HEK293 (cell line): ENCODE measurements around the gene THPO.

Experiments used
- CTCF ChIA-PET: fragments of 350-600 bp; formaldehyde crosslinking; extraction: SDS; loops from one replicate; lab custom pipeline; 2021; ENCODE audit warnings: antibody characterized with exemption; lab: Yijun Ruan, JAX
- POLR2A ChIA-PET: fragments of 300-600 bp; formaldehyde crosslinking; extraction: SDS; loops from one replicate; lab custom pipeline; 2020; ENCODE audit warnings: antibody characterized with exemption, inconsistent platforms; lab: Yijun Ruan, JAX
- H3K27ac ChIP-seq: fragments of 200-500 bp; sonication (Bioruptor generic); 2 replicates; pipeline ENCODE4 v1.5.1; 2014; ENCODE audit warnings: low read depth, low read length, control low read depth, inconsistent platforms; ENCODE audit errors: extremely low read depth
- H3K36me3 ChIP-seq, 2 experiments: fragments of 200-500 bp in 1 of 2; sonication (Bioruptor generic) in 1 of 2; 1 replicate in 1 of 2; 2 replicates in 1 of 2; pipeline ENCODE4 v1.5.1; 2014 to 2017; ENCODE audit warnings: inconsistent platforms in 2 of 2, low read length in 2 of 2; ENCODE audit not compliant: control insufficient read depth in 2 of 2, insufficient read depth in 1 of 2
- H3K4me1 ChIP-seq: fragments of 200-500 bp; sonication (Bioruptor generic); 2 replicates; pipeline ENCODE4 v1.5.1; 2014; ENCODE audit warnings: mild to moderate bottlenecking, low read length, inconsistent platforms; ENCODE audit not compliant: control insufficient read depth, insufficient read depth
- H3K4me3 ChIP-seq: 2 replicates; pipeline ENCODE4 v1.5.1; 2011; ENCODE audit warnings: low read depth, mild to moderate bottlenecking, control low read depth, low read length, moderate library complexity
- H3K9me3 ChIP-seq: fragments of 200-500 bp; sonication (Bioruptor generic); 2 replicates; pipeline ENCODE4 v1.5.1; 2014; ENCODE audit warnings: low read depth, low read length, inconsistent platforms; ENCODE audit not compliant: control insufficient read depth, insufficient read depth
- EGR2 ChIP-seq: fragments of 450-650 bp; formaldehyde crosslinking; IDR thresholded peaks from 2 replicates; pipeline ENCODE4 v1.5.1; 2016; ENCODE audit warnings: low read depth, missing biosample characterization, missing genetic modification characterization
- REPIN1 ChIP-seq: fragments of 450-650 bp; formaldehyde crosslinking; IDR thresholded peaks from 2 replicates; pipeline ENCODE4 v1.5.1; 2017; ENCODE audit warnings: missing biosample characterization, missing genetic modification characterization, low read depth
- SP3 ChIP-seq: fragments of 450-650 bp; formaldehyde crosslinking; IDR thresholded peaks from 2 replicates; pipeline ENCODE4 v1.5.1; 2016; ENCODE audit warnings: missing biosample characterization, missing genetic modification characterization
- SP7 ChIP-seq: fragments of 450-650 bp; formaldehyde crosslinking; IDR thresholded peaks from 2 replicates; pipeline ENCODE4 v1.5.1; 2016; ENCODE audit warnings: missing biosample characterization, missing genetic modification characterization
- TCF7L2 ChIP-seq: IDR thresholded peaks from 2 replicates; pipeline ENCODE4 v1.6.1; 2011; ENCODE audit warnings: low read depth, mild to moderate bottlenecking, inconsistent platforms, low read length, moderate library complexity, borderline replicate concordance
- ZBTB48 ChIP-seq: fragments of 450-650 bp; formaldehyde crosslinking; IDR thresholded peaks from 2 replicates; pipeline ENCODE4 v1.5.1; 2016; ENCODE audit warnings: missing biosample characterization, missing genetic modification characterization
- ZFHX2 ChIP-seq: fragments of 450-650 bp; formaldehyde crosslinking; conservative IDR thresholded peaks from 2 replicates; pipeline ENCODE4 v1.5.1; 2016; ENCODE audit warnings: missing biosample characterization, missing genetic modification characterization
- ZNF132 ChIP-seq: fragments of 450-650 bp; formaldehyde crosslinking; IDR thresholded peaks from 2 replicates; pipeline ENCODE4 v1.5.1; 2017; ENCODE audit warnings: missing biosample characterization, missing genetic modification characterization, borderline replicate concordance
- ZNF16 ChIP-seq: fragments of 450-650 bp; formaldehyde crosslinking; IDR thresholded peaks from 2 replicates; pipeline ENCODE4 v1.5.1; 2016; ENCODE audit warnings: low read depth, missing biosample characterization, missing genetic modification characterization
- ZNF202 ChIP-seq: fragments of 450-650 bp; formaldehyde crosslinking; IDR thresholded peaks from 2 replicates; pipeline ENCODE4 v1.5.1; 2016; ENCODE audit warnings: missing biosample characterization, missing genetic modification characterization, borderline replicate concordance
- ZNF211 ChIP-seq: fragments of 450-650 bp; formaldehyde crosslinking; IDR thresholded peaks from 2 replicates; pipeline ENCODE4 v1.5.1; 2016; ENCODE audit warnings: low read depth, missing biosample characterization, missing genetic modification characterization
- ZNF214 ChIP-seq: fragments of 450-650 bp; formaldehyde crosslinking; IDR thresholded peaks from 2 replicates; pipeline ENCODE4 v1.5.1; 2017; ENCODE audit warnings: missing biosample characterization, mild to moderate bottlenecking, missing genetic modification characterization, borderline replicate concordance
- ZNF248 ChIP-seq: fragments of 450-650 bp; formaldehyde crosslinking; IDR thresholded peaks from 2 replicates; pipeline ENCODE4 v1.5.1; 2017; ENCODE audit warnings: missing biosample characterization, missing genetic modification characterization
- ZNF274 ChIP-seq, 2 experiments: fragments of 200-500 bp in 1 of 2; fragments of 450-650 bp in 1 of 2; sonication (Bioruptor generic) in 1 of 2; formaldehyde crosslinking in 1 of 2; IDR thresholded peaks; 2 replicates each; pipeline versions ENCODE4 v1.5.1 to v1.6.1; 2014 to 2016; ENCODE audit warnings: borderline replicate concordance in 1 of 2, inconsistent platforms in 1 of 2, low read length in 1 of 2, missing biosample characterization in 1 of 2, missing genetic modification characterization in 1 of 2
- ZNF366 ChIP-seq: fragments of 450-650 bp; formaldehyde crosslinking; conservative IDR thresholded peaks from 2 replicates; pipeline ENCODE4 v1.5.1; 2016; ENCODE audit warnings: missing biosample characterization, missing genetic modification characterization
- ZNF473 ChIP-seq: fragments of 450-650 bp; formaldehyde crosslinking; IDR thresholded peaks from 2 replicates; pipeline ENCODE4 v1.5.1; 2017; ENCODE audit warnings: missing biosample characterization, missing genetic modification characterization
- ZNF48 ChIP-seq: fragments of 450-650 bp; formaldehyde crosslinking; IDR thresholded peaks from 2 replicates; pipeline ENCODE4 v1.5.1; 2016; ENCODE audit warnings: missing biosample characterization, missing genetic modification characterization
- ZNF549 ChIP-seq: fragments of 450-650 bp; IDR thresholded peaks from 2 replicates; pipeline ENCODE4 v1.5.1; 2018; ENCODE audit warnings: missing biosample characterization, missing genetic modification characterization, mild to moderate bottlenecking, inconsistent platforms, moderate library complexity
- ZNF600 ChIP-seq: fragments of 450-650 bp; formaldehyde crosslinking; IDR thresholded peaks from 2 replicates; pipeline ENCODE4 v1.5.1; 2016; ENCODE audit warnings: missing biosample characterization, missing genetic modification characterization
- ZNF621 ChIP-seq: fragments of 450-650 bp; formaldehyde crosslinking; IDR thresholded peaks from 2 replicates; pipeline ENCODE4 v1.5.1; 2017; ENCODE audit warnings: missing biosample characterization, missing genetic modification characterization
- ZNF664 ChIP-seq: fragments of 450-650 bp; formaldehyde crosslinking; IDR thresholded peaks from 2 replicates; pipeline ENCODE4 v1.5.1; 2016; ENCODE audit warnings: missing biosample characterization, missing genetic modification characterization
- ZNF701 ChIP-seq: fragments of 450-650 bp; formaldehyde crosslinking; IDR thresholded peaks from 2 replicates; pipeline ENCODE4 v1.5.1; 2016; ENCODE audit warnings: missing biosample characterization, missing genetic modification characterization
- ZNF76 ChIP-seq: fragments of 450-650 bp; formaldehyde crosslinking; IDR thresholded peaks from 2 replicates; pipeline ENCODE4; 2016; ENCODE audit warnings: low read depth, missing biosample characterization, missing genetic modification characterization, borderline replicate concordance
- ZNF785 ChIP-seq: fragments of 450-650 bp; formaldehyde crosslinking; IDR thresholded peaks from 2 replicates; pipeline ENCODE4 v1.5.1; 2016; ENCODE audit warnings: missing biosample characterization, missing genetic modification characterization
- TF ChIP-seq, protein P1 (sequence below): fragments of 450-650 bp; formaldehyde crosslinking; IDR thresholded peaks from 2 replicates; pipeline ENCODE4 v1.5.1; 2016; ENCODE audit warnings: missing biosample characterization, missing genetic modification characterization
- TF ChIP-seq, protein P2 (sequence below): fragments of 450-650 bp; formaldehyde crosslinking; IDR thresholded peaks from 2 replicates; pipeline ENCODE4 v1.5.1; 2016; ENCODE audit warnings: missing biosample characterization, missing genetic modification characterization
- TF ChIP-seq, protein P3 (sequence below): fragments of 450-650 bp; IDR thresholded peaks from 2 replicates; pipeline ENCODE4 v1.5.1; 2018; ENCODE audit warnings: missing biosample characterization, missing genetic modification characterization
- TF ChIP-seq, protein P4 (sequence below): fragments of 450-650 bp; formaldehyde crosslinking; IDR thresholded peaks from 2 replicates; pipeline ENCODE4 v1.5.1; 2016; ENCODE audit warnings: missing biosample characterization, missing genetic modification characterization
- TF ChIP-seq, protein P5 (sequence below): fragments of 450-650 bp; IDR thresholded peaks from 2 replicates; pipeline ENCODE4 v1.5.1; 2018; ENCODE audit warnings: missing biosample characterization, mild to moderate bottlenecking, missing genetic modification characterization

The THPO gene

DNA sequence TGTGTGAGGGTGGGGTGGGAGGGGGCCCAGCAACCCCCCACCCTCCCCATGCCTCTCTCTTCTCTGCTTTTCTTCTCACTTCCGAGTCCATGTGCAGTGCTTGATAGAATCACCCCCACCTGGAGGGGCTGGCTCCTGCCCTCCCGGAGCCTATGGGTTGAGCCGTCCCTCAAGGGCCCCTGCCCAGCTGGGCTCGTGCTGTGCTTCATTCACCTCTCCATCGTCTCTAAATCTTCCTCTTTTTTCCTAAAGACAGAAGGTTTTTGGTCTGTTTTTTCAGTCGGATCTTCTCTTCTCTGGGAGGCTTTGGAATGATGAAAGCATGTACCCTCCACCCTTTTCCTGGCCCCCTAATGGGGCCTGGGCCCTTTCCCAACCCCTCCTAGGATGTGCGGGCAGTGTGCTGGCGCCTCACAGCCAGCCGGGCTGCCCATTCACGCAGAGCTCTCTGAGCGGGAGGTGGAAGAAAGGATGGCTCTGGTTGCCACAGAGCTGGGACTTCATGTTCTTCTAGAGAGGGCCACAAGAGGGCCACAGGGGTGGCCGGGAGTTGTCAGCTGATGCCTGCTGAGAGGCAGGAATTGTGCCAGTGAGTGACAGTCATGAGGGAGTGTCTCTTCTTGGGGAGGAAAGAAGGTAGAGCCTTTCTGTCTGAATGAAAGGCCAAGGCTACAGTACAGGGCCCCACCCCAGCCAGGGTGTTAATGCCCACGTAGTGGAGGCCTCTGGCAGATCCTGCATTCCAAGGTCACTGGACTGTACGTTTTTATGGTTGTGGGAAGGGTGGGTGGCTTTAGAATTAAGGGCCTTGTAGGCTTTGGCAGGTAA, 32.5 kb downstream of the THPO start:
- ChIA-PET POLR2A (interaction anchor here (1.5 kb wide), 2 partner anchors 15 to 17 kb away, joined by 5 to 6 read pairs; no protein-coding TSS in a partner anchor), CTCF (interaction anchor here (0.7 to 3.1 kb wide), 3 partner anchors 10 to 168 kb away, joined by 3 to 13 read pairs (median 4); partner anchors contain the start of genes CLCN2 and POLR2H)
- no peak overlapping the region for H3K4me3 ChIP-seq
- H3K4me1 ChIP-seq, result no peaks in the 10 kb centered on the region
- peaks cover 0 to 58% of the 10 kb centered on the region in 2 experiments; a peak in 1 of 3 replicates for H3K36me3 ChIP-seq
- no peaks in the 10 kb centered on the region for H3K9me3 ChIP-seq
- H3K27ac ChIP-seq, result no peak overlapping the region
- TF ChIP-seq ZNF214 (tag by site-specific recombination), result no peak
- no peak for TF ChIP-seq ZNF621 (tag by site-specific recombination)
- TF ChIP-seq ZNF274 (IDR thresholded peaks at IDR 0.05; ENCODE audit: low read length), result no peak
- TF ChIP-seq ZNF274 (tag by site-specific recombination; IDR thresholded peaks at IDR 0.05; ENCODE audit: borderline replicate concordance), result no peak
- TF ChIP-seq ZNF473, result no peak
- TF ChIP-seq ZNF248 (tag by site-specific recombination), result no peak
- no peak for TF ChIP-seq ZNF664 (tag by site-specific recombination)
- TF ChIP-seq ZNF600 (tag by site-specific recombination), result peak; percentile 50; the same call in 1 of the 2 replicates
- no peak for TF ChIP-seq ZNF16
- TF ChIP-seq SP3, result peak; percentile 18; the same call in 1 of the 2 replicates
- no peak for TF ChIP-seq TCF7L2
- TF ChIP-seq ZBTB48 (tag by site-specific recombination), result no peak
- TF ChIP-seq, protein P1, sequence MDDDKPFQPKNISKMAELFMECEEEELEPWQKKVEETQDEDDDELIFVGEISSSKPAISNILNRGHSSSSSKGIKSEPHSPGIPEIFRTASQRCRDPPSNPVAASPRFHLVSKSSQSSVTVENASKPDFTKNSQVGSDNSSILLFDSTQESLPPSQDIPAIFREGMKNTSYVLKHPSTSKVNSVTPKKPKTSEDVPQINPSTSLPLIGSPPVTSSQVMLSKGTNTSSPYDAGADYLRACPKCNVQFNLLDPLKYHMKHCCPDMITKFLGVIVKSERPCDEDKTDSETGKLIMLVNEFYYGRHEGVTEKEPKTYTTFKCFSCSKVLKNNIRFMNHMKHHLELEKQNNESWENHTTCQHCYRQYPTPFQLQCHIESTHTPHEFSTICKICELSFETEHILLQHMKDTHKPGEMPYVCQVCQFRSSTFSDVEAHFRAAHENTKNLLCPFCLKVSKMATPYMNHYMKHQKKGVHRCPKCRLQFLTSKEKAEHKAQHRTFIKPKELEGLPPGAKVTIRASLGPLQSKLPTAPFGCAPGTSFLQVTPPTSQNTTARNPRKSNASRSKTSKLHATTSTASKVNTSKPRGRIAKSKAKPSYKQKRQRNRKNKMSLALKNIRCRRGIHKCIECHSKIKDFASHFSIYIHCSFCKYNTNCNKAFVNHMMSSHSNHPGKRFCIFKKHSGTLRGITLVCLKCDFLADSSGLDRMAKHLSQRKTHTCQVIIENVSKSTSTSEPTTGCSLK, result no peak
- TF ChIP-seq ZNF366 (tag by site-specific recombination), result peak; percentile 44; the same call in 1 of the 2 replicates
- TF ChIP-seq ZNF132 (tag by site-specific recombination), result no peak
- TF ChIP-seq ZNF701 (tag by site-specific recombination), result no peak
- no peak for TF ChIP-seq ZNF48 (tag by site-specific recombination)
- TF ChIP-seq, protein P2, sequence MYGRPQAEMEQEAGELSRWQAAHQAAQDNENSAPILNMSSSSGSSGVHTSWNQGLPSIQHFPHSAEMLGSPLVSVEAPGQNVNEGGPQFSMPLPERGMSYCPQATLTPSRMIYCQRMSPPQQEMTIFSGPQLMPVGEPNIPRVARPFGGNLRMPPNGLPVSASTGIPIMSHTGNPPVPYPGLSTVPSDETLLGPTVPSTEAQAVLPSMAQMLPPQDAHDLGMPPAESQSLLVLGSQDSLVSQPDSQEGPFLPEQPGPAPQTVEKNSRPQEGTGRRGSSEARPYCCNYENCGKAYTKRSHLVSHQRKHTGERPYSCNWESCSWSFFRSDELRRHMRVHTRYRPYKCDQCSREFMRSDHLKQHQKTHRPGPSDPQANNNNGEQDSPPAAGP (tag by site-specific recombination), result no peak
- TF ChIP-seq ZNF76 (tag by site-specific recombination), result no peak
- TF ChIP-seq, protein P3, sequence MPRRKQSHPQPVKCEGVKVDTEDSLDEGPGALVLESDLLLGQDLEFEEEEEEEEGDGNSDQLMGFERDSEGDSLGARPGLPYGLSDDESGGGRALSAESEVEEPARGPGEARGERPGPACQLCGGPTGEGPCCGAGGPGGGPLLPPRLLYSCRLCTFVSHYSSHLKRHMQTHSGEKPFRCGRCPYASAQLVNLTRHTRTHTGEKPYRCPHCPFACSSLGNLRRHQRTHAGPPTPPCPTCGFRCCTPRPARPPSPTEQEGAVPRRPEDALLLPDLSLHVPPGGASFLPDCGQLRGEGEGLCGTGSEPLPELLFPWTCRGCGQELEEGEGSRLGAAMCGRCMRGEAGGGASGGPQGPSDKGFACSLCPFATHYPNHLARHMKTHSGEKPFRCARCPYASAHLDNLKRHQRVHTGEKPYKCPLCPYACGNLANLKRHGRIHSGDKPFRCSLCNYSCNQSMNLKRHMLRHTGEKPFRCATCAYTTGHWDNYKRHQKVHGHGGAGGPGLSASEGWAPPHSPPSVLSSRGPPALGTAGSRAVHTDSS (tag by site-specific recombination), result no peak
- TF ChIP-seq ZFHX2, result no peak
- no peak for TF ChIP-seq ZNF785 (tag by site-specific recombination)
- TF ChIP-seq, protein P4, sequence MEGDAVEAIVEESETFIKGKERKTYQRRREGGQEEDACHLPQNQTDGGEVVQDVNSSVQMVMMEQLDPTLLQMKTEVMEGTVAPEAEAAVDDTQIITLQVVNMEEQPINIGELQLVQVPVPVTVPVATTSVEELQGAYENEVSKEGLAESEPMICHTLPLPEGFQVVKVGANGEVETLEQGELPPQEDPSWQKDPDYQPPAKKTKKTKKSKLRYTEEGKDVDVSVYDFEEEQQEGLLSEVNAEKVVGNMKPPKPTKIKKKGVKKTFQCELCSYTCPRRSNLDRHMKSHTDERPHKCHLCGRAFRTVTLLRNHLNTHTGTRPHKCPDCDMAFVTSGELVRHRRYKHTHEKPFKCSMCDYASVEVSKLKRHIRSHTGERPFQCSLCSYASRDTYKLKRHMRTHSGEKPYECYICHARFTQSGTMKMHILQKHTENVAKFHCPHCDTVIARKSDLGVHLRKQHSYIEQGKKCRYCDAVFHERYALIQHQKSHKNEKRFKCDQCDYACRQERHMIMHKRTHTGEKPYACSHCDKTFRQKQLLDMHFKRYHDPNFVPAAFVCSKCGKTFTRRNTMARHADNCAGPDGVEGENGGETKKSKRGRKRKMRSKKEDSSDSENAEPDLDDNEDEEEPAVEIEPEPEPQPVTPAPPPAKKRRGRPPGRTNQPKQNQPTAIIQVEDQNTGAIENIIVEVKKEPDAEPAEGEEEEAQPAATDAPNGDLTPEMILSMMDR (tag by site-specific recombination), result peak; percentile 58; the same call in 1 of the 2 replicates
- no peak for TF ChIP-seq ZNF202 (tag by site-specific recombination)
- TF ChIP-seq ZNF211 (tag by site-specific recombination), result no peak
- TF ChIP-seq ZNF549 (tag by site-specific recombination), result no peak
- no peak for TF ChIP-seq REPIN1
- no peak; the same call in 1 of the 2 replicates for TF ChIP-seq EGR2 (tag by site-specific recombination)
- TF ChIP-seq, protein P5, sequence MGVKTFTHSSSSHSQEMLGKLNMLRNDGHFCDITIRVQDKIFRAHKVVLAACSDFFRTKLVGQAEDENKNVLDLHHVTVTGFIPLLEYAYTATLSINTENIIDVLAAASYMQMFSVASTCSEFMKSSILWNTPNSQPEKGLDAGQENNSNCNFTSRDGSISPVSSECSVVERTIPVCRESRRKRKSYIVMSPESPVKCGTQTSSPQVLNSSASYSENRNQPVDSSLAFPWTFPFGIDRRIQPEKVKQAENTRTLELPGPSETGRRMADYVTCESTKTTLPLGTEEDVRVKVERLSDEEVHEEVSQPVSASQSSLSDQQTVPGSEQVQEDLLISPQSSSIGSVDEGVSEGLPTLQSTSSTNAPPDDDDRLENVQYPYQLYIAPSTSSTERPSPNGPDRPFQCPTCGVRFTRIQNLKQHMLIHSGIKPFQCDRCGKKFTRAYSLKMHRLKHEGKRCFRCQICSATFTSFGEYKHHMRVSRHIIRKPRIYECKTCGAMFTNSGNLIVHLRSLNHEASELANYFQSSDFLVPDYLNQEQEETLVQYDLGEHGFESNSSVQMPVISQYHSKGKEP (tag by site-specific recombination), result no peak
- peak; percentile 50; the same call in 1 of the 2 replicates for TF ChIP-seq SP7 (tag by site-specific recombination)
